Measurements from ENCODE around the gene FHIT. TPM values are rescaled to one million over a fixed set of nuclear protein-coding genes. Genes with fewer than 3 reads are reported as not detected.
A peak's percentile ranks its signal among the peaks of the same experiment; 100 is the strongest.
"Not testable (repeated sequence)": the region's sequence is repeated elsewhere in the genome, so short reads cannot be mapped to it uniquely, and the experiment has no call there.

The FHIT gene
- total RNA-seq, 1 experiment from 2014 or later = 3.9 TPM

DNA sequence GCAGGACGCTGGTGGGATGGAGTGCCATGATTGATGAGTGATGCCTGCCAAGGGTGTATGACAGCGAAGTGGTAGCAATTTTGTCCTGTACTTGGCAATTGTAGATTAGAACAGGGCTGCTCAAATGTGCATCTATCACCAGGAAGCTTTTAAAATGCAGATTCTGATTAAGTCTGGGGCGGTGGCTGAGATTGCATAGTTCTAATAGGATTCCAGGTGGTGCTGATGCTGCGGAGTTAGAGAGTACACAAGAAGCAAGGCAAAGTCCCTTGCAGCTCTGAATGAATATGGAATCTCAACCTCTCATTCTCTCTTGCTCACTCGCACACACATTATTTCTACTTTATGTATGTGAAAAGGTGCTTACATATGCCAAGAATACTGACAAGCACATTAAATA, 670.4 kb downstream of the FHIT start:
- in situ Hi-C loops (cut with HindIII; ENCODE audit: low pct_unique_long_range_greater_than_20kb, low sequenced_read_pairs) = no loop called here
- DNase-seq (ENCODE audit: low read depth, low spot score) = no peak

GRCh38 chr3:60579734-60580133, 671.5 kb downstream of the FHIT start:
- DNase-seq (ENCODE audit: low read depth, low spot score) = no peak
- in situ Hi-C loops (cut with HindIII; ENCODE audit: low pct_unique_long_range_greater_than_20kb, low sequenced_read_pairs) = no loop called here

- in situ Hi-C loops (cut with HindIII; ENCODE audit: low pct_unique_long_range_greater_than_20kb, low sequenced_read_pairs) = no loop called here
- DNase-seq (ENCODE audit: low read depth, low spot score) = no peak
Observed at GRCh38 chr3:60578936-60579335, 672.3 kb downstream of the FHIT start.

DNA sequence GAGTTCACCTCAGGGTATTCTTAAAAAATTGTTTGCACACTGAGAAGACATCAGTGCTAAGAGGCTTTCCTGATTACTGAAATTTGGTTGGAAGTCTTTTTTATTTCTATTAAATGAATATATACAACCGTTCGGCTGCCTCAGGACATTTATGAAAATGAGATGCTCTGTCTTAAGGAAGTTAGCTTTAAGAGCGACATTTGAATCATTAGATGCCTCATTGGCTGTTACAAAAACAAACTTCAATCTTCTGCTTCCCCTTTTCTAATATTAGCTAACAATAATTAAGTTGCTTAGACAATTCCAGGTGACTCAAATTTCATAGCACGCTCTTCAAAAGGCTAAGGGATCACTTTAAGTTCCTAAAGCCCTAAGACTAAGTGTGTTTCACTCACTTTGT, 673.7 kb downstream of the FHIT start:
- in situ Hi-C loops (cut with HindIII; ENCODE audit: low pct_unique_long_range_greater_than_20kb, low sequenced_read_pairs) = no loop called here

GRCh38 chr3:60575718-60576272, 675.5 kb downstream of the FHIT start:
- in situ Hi-C loops (cut with HindIII; ENCODE audit: low pct_unique_long_range_greater_than_20kb, low sequenced_read_pairs) = no loop called here
- DNase-seq (ENCODE audit: low read depth, low spot score) = no peak

More for the DNA sequence above, 673.7 kb downstream of the FHIT start:
- no peak for DNase-seq (ENCODE audit: low read depth, low spot score)

DNA sequence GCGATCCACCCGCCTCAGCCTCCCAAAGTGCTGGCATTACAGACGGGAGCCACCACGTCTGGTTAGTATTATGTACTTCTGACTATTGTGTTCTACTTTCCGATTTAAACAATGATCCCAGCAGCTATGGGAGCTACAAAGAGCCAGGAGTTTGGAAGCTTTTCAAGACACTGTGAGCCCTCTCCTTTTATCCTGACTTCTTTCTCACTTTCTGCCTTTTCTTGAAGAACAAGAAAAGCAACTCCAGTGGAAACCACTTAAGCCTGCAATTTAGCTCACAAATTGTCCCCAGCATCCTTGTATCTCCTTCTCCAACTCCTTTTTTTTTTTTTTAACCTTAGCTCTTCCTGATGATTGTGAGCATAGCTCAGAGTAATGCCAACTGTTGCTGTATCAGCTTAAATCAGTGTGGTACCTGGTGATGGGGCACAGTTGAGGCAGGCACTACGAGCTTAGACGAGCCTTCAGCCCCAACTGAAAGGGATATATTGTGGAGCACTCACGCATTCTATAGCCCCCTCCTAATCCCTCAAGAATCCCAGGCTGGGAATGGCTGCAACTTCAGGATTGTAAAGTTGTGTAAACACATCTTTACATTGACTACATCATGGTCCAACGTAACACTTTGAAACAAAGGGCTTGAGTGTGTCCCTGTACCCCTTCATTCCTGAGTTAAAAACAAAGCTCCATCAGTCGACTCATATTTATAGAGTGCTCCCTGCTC, 677.0 kb downstream of the FHIT start:
- in situ Hi-C loops (cut with HindIII; ENCODE audit: low pct_unique_long_range_greater_than_20kb, low sequenced_read_pairs) = no loop called here
- no peak for DNase-seq (ENCODE audit: low read depth, low spot score)

GRCh38 chr3:60573494-60573893, 677.8 kb downstream of the FHIT start:
- in situ Hi-C loops (cut with HindIII; ENCODE audit: low pct_unique_long_range_greater_than_20kb, low sequenced_read_pairs) = no loop called here
- DNase-seq (ENCODE audit: low read depth, low spot score) = no peak

GRCh38 chr3:60571511-60571910, 679.7 kb downstream of the FHIT start:
- no peak for DNase-seq (ENCODE audit: low read depth, low spot score)
- in situ Hi-C loops (cut with HindIII; ENCODE audit: low pct_unique_long_range_greater_than_20kb, low sequenced_read_pairs) = no loop called here

DNA sequence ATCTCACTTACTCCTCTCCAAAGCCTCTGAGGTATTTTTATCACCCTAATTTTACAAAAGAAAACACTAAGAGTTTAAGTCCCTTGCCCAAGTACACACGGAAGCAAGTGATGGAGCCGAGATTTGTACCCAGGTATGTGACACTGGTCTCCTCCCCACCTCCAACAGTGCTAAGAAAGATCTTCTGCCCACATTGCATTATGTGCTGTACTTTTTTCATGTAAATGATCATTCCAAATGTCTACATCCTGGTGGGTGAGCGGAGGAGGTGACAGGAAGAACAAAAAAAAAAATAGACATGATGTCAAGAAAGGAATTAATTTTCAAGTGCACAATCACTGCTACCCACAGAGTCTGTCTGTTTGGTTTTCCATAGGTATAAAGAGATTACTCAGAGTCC, 694.1 kb downstream of the FHIT start:
- no peak for DNase-seq (ENCODE audit: low read depth, low spot score)
- in situ Hi-C loops (cut with HindIII; ENCODE audit: low pct_unique_long_range_greater_than_20kb, low sequenced_read_pairs) = no loop called here

DNA sequence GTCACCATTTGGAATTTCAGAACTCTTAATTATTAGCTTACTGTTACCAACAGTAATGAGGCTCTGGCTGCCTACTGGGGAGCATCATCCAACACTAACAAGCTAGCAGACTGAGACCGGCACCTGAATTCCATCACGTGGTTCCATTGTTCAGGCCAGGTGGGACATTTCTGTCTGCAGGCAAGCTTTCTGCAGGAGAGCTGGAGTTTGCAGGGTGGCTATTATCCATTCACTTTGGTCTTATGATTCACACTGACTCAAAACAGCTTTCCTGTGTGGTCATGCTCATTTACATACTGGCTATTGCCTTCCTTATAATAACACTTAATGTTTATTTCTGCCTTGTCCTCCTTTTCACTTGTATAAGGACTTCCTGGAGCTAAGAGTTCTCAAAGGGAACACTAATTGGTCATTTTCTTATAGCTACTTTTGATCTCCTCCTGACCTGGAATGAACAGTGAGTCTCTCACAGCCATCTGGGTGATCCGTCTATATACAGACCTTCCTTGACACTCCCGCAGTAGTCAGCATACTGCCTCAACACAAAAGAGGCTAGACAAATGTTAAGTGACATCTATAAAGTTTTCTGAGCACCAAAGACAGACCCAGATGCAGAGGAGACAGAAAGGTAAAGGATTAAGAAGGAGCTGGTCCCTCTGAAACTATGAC, 695.4 kb downstream of the FHIT start:
- in situ Hi-C loops (cut with HindIII; ENCODE audit: low pct_unique_long_range_greater_than_20kb, low sequenced_read_pairs) = no loop called here
- DNase-seq (ENCODE audit: low read depth, low spot score) = no peak

GRCh38 chr3:60553144-60553543, 698.1 kb downstream of the FHIT start:
- DNase-seq (ENCODE audit: low read depth, low spot score) = no peak
- in situ Hi-C loops (cut with HindIII; ENCODE audit: low pct_unique_long_range_greater_than_20kb, low sequenced_read_pairs) = no loop called here

DNA sequence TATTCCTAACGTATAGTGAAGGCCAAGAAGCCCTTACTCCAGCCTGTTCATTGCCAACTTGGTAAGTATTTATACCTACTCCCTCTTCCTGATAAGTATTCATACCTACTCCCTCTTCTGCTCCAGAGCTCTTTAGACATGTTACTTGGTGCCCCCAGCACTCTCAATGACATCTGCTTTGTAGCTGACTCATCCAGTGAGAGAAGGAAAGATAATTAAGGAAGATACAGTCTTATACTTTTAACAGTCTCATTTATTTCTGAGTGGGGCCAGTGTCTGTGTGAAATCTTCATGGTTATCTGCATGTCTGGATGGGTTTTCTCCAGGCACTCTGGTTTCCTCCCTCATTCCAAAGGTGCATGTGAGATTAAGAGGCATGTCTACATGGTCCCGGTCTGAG, 698.7 kb downstream of the FHIT start:
- in situ Hi-C loops (cut with HindIII; ENCODE audit: low pct_unique_long_range_greater_than_20kb, low sequenced_read_pairs) = no loop called here
- no peak for DNase-seq (ENCODE audit: low read depth, low spot score)

- DNase-seq (ENCODE audit: low read depth, low spot score) = peak; percentile 11
- in situ Hi-C loops (cut with HindIII; ENCODE audit: low pct_unique_long_range_greater_than_20kb, low sequenced_read_pairs) = no loop called here
Observed at GRCh38 chr3:60551455-60552209, 699.6 kb downstream of the FHIT start.

DNA sequence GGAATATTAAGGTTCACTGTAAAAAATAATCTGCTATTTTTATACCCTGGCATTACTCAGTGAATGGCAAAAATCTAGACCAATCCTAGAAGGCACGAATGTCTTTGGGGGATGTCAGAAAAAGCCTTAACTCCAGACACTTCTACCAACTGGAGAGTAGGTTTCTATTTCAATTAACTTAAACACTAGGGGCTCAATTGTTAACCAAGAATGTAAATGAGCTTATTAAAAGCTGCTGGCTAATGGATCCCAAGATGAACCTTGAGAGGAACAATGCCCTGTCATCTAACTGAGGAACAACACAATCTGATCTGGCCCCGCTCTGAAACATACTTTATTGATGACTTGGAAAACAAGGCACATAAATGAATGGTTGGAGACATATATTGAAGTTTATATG, 701.4 kb downstream of the FHIT start:
- DNase-seq (ENCODE audit: low read depth, low spot score) = no peak
- in situ Hi-C loops (cut with HindIII; ENCODE audit: low pct_unique_long_range_greater_than_20kb, low sequenced_read_pairs) = no loop called here

GRCh38 chr3:60542995-60543394, 708.3 kb downstream of the FHIT start:
- no peak for DNase-seq (ENCODE audit: low read depth, low spot score)
- in situ Hi-C loops (cut with HindIII; ENCODE audit: low pct_unique_long_range_greater_than_20kb, low sequenced_read_pairs) = no loop called here

DNA sequence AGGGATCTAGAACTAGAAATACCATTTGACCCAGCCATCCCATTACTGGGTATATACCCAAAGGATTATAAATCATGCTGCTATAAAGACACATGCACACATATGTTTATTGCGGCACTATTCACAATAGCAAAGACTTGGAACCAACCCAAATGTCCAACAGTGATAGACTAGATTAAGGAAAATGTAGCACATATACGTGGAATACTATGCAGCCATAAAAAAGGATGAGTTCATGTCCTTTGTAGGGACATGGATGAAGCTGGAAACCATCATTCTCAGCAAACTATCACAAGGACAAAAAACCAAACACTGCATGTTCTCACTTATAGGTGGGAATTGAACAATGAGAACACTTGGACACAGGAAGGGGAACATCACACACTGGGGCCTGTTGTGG, 711.9 kb downstream of the FHIT start:
- DNase-seq (ENCODE audit: low read depth, low spot score); in situ Hi-C loops (cut with HindIII; ENCODE audit: low pct_unique_long_range_greater_than_20kb, low sequenced_read_pairs): not testable (repeated sequence)

GRCh38 chr3:60536420-60536819, 714.8 kb downstream of the FHIT start:
- DNase-seq (ENCODE audit: low read depth, low spot score) = no peak
- in situ Hi-C loops (cut with HindIII; ENCODE audit: low pct_unique_long_range_greater_than_20kb, low sequenced_read_pairs) = no loop called here

- no peak for DNase-seq (ENCODE audit: low read depth, low spot score)
- in situ Hi-C loops (cut with HindIII; ENCODE audit: low pct_unique_long_range_greater_than_20kb, low sequenced_read_pairs) = no loop called here
Observed at GRCh38 chr3:60531759-60532158, 719.5 kb downstream of the FHIT start.
